CD4-positive, alpha-beta T cell (primary cell): ENCODE results near the gene CHAC2. TPM values are rescaled to one million over a fixed set of nuclear protein-coding genes. Genes with fewer than 3 reads are reported as not detected.
"Not testable (repeated sequence)": the region's sequence is repeated elsewhere in the genome, so short reads cannot be mapped to it uniquely, and the experiment has no call there.

Experiments
- ATAC-seq: fragments of 200-7000 bp; cut with Tn5 transposase; one replicate; pipeline ENCODE4 v1.10.0; 2022; ENCODE audit warnings: mild to moderate bottlenecking; ENCODE audit not compliant: poor library complexity
- CTCF ChIA-PET: fragments of 350-600 bp; sonication (Branson Sonifier 250); formaldehyde crosslinking; loops from one replicate; lab custom pipeline; 2021; ENCODE audit warnings: antibody characterized with exemption, inconsistent platforms; lab: Charles Lee
- POLR2A ChIA-PET: fragments of 350-600 bp; sonication (Branson Sonifier 250); formaldehyde crosslinking; loops from one replicate; lab custom pipeline; 2021; ENCODE audit warnings: antibody characterized with exemption, inconsistent platforms; lab: Charles Lee
- DNase-seq, 14 experiments: peaks; one replicate each; pipeline ENCODE4 v3.0.0-alpha.2; 2013 to 2020; ENCODE audit warnings: mixed read lengths in 2 of 14
- H3K27ac ChIP-seq, 2 donors: one replicate each; pipeline versions ENCODE4 v1.5.1 to v1.7.0; 2013; ENCODE audit warnings: low read length in 2 of 2, low read depth in 1 of 2, mild to moderate bottlenecking in 1 of 2
- H3K27me3 ChIP-seq, 2 experiments: 1 replicate in 1 of 2; 2 replicates in 1 of 2; pipeline versions ENCODE4 v1.6.1 to v1.7.0; 2013; ENCODE audit warnings: low read length in 2 of 2, control low read depth in 1 of 2, mild to moderate bottlenecking in 1 of 2, moderate library complexity in 1 of 2; ENCODE audit not compliant: insufficient read depth in 2 of 2, control insufficient read depth in 1 of 2
- H3K36me3 ChIP-seq: one replicate; pipeline ENCODE4 v1.6.1; 2013; ENCODE audit warnings: low read length, control low read depth; ENCODE audit not compliant: insufficient read depth
- H3K4me1 ChIP-seq: one replicate; pipeline ENCODE4 v1.6.1; 2013; ENCODE audit warnings: low read length, control low read depth; ENCODE audit not compliant: insufficient read depth
- H3K4me3 ChIP-seq: one replicate; pipeline ENCODE4 v1.5.1; 2013; ENCODE audit warnings: mild to moderate bottlenecking, low read length, moderate library complexity
- H3K9me3 ChIP-seq, 2 experiments: 1 replicate in 1 of 2; 2 replicates in 1 of 2; pipeline versions ENCODE4 v1.6.1 to v1.7.0; 2013; ENCODE audit warnings: low read length in 2 of 2, mild to moderate bottlenecking in 2 of 2, control low read depth in 1 of 2, moderate library complexity in 1 of 2; ENCODE audit not compliant: control insufficient read depth in 1 of 2, insufficient read depth in 1 of 2
- H3K27ac Mint-ChIP-seq: one replicate; pipeline ENCODE4 v1.8.0; 2020; ENCODE audit warnings: mixed read lengths
- H3K27me3 Mint-ChIP-seq: one replicate; pipeline ENCODE4 v1.8.0; 2021; ENCODE audit warnings: mixed read lengths
- H3K36me3 Mint-ChIP-seq: one replicate; pipeline ENCODE4 v1.8.0; 2021; ENCODE audit warnings: low read depth, mixed read lengths
- H3K4me1 Mint-ChIP-seq: one replicate; pipeline ENCODE4 v1.8.0; 2021; ENCODE audit warnings: low read depth, mixed read lengths
- H3K4me3 Mint-ChIP-seq: one replicate; pipeline ENCODE4 v1.8.0; 2020; ENCODE audit warnings: mild to moderate bottlenecking, mixed read lengths
- H3K9me3 Mint-ChIP-seq: one replicate; pipeline ENCODE4 v1.8.0; 2020; ENCODE audit warnings: mixed read lengths
- CTCF ChIP-seq: fragments of 200-600 bp; IDR thresholded peaks from one replicate; pipeline ENCODE4 v1.8.0; 2022; ENCODE audit warnings: antibody characterized with exemption, mild to moderate bottlenecking
- intact Hi-C, 2 experiments: fragments of 100-400 bp; cut with DNase I in 1 of 2; cut with micrococcal nuclease in 1 of 2; formaldehyde crosslinking; loops; one replicate each; pipeline versions ENCODE4 v1.15.1 to v1.9.0; 2023 to 2025; cut with DNase I, micrococcal nuclease
- polyA plus RNA-seq, 2 donors: library from polyadenylated mRNA; unstranded; fragments of 120-200 nt; gene quantifications; one replicate each; pipeline ENCODE4 v1.2.1, GENCODE V29; 2013
- total RNA-seq, 174 experiments: library from RNA in 2 of 174; stranded (reverse) in 2 of 174; gene quantifications; one replicate each; pipeline ENCODE4 v1.2.3 and lab custom pipeline; 2021 to 2026

The CHAC2 gene
- total RNA-seq, result under 1 TPM; 0.47 to 0.85 TPM
- polyA plus RNA-seq (2013, experiment 1 of 2), result 2.9 TPM
- 3.1 TPM for polyA plus RNA-seq (2013, experiment 2 of 2)
- 0.74 to 45.4 (median 4.7) reads per million in 172 experiments for total RNA-seq (lab: John Stamatoyannopoulos, UW)

- H3K4me1 ChIP-seq, result peaks cover 13% of the 10 kb centered on the region
- DNase-seq, result peak; percentile 68 to 93 (median 78)
- Mint-ChIP-seq H3K36me3 (peaks cover 44% of the 10 kb centered on the region), H3K27me3 (no peaks in the 10 kb centered on the region), H3K9me3 (no peaks in the 10 kb centered on the region), H3K4me3 (peak within 1 kb of the TSS; percentile 95), H3K27ac (peak within 1 kb of the TSS; percentile 91), H3K4me1 (peaks cover 41% of the 10 kb centered on the region)
- peak within 1 kb of the TSS; percentile 75 to 83 for H3K27ac ChIP-seq
- peak; percentile 88 for ATAC-seq
- H3K9me3 ChIP-seq, result no peaks in the 10 kb centered on the region
- H3K27me3 ChIP-seq, result no peaks in the 10 kb centered on the region
- H3K36me3 ChIP-seq, result peaks cover 10% of the 10 kb centered on the region
- peak within 1 kb of the TSS; percentile 77 for H3K4me3 ChIP-seq
- ChIA-PET POLR2A (interaction anchor here (0.8 to 3.9 kb wide), 15 partner anchors 9 to 1850 kb away, joined by 3 to 82 read pairs (median 5); partner anchors contain the start of genes ACYP2, ASB3, CLHC1 and ERLEC1), CTCF (interaction anchor here (0.7 to 3.2 kb wide), 4 partner anchors 12 to 51 kb away, joined by 3 to 18 read pairs (median 3); partner anchors contain the start of genes ASB3 and ERLEC1)
- intact Hi-C loops, result loop anchor here (1.0 to 10.0 kb wide), 3 partner anchors 19 to 1647 kb away; partner anchors contain the start of genes ACYP2 (in 1 of the 2), ASB3 (in 1 of the 2) and CCDC88A (in 1 of the 2)
- TF ChIP-seq CTCF, result peak; percentile 59
Observed at GRCh38 chr2:53767405-53768241, at the start of gene CHAC2. Gene CHAC2, plus strand, starts transcription at chr2:53767804. Its CDS starts 83 bp downstream, at chr2:53767887.

- H3K4me3 Mint-ChIP-seq, H3K9me3 Mint-ChIP-seq, H3K9me3 ChIP-seq, ATAC-seq, H3K27ac ChIP-seq, H3K36me3 ChIP-seq, DNase-seq, H3K27ac Mint-ChIP-seq, H3K4me1 ChIP-seq, intact Hi-C loops, POLR2A ChIA-PET, H3K4me3 ChIP-seq, H3K27me3 ChIP-seq, H3K27me3 Mint-ChIP-seq: not testable (repeated sequence)
- Mint-ChIP-seq H3K4me1 (peaks cover 52% of the 10 kb centered on the region), H3K36me3 (peaks cover 86% of the 10 kb centered on the region)
- CTCF ChIA-PET, result interaction anchor here (0.7 kb wide), 1 partner anchor 20 kb away, joined by 4 read pairs; no protein-coding TSS in a partner anchor
Observed at GRCh38 chr2:53720944-53721343, 46.7 kb upstream of the CHAC2 start.

GRCh38 chr2:53724536-53724935 is 43.1 kb upstream of the CHAC2 start:
- peaks cover 42% of the 10 kb centered on the region for H3K4me1 Mint-ChIP-seq
- intact Hi-C loops, result no loop called here
- ATAC-seq (no peak), DNase-seq (no peak)
- H3K4me1 ChIP-seq, result no peaks in the 10 kb centered on the region
- no peaks in the 10 kb centered on the region for H3K9me3 ChIP-seq
- H3K4me3 Mint-ChIP-seq, result no peak overlapping the region
- H3K36me3 ChIP-seq, result peaks cover 6% of the 10 kb centered on the region
- H3K36me3 Mint-ChIP-seq, result peaks cover 86% of the 10 kb centered on the region
- H3K27ac Mint-ChIP-seq, result no peak overlapping the region
- CTCF ChIA-PET, result no interaction called here
- no peak overlapping the region for H3K27ac ChIP-seq
- H3K9me3 Mint-ChIP-seq, result peaks cover 1% of the 10 kb centered on the region
- POLR2A ChIA-PET, result no interaction called here
- no peak for TF ChIP-seq CTCF
- H3K27me3 ChIP-seq, result no peaks in the 10 kb centered on the region
- no peaks in the 10 kb centered on the region for H3K27me3 Mint-ChIP-seq
- no peak overlapping the region for H3K4me3 ChIP-seq
